ENCODE measurements around the gene SLC52A1.
"Not testable (repeated sequence)": the region's sequence is repeated elsewhere in the genome, so short reads cannot be mapped to it uniquely, and the experiment has no call there.

Gene SLC52A1

GRCh38 chr17:5031365-5032082, 3.7 kb downstream of the SLC52A1 start:
- DNase-seq (ENCODE audit: low read depth) = no peak

GRCh38 chr17:5030168-5030567, 5.1 kb downstream of the SLC52A1 start:
- not testable (repeated sequence) for DNase-seq (ENCODE audit: low read depth)

DNA sequence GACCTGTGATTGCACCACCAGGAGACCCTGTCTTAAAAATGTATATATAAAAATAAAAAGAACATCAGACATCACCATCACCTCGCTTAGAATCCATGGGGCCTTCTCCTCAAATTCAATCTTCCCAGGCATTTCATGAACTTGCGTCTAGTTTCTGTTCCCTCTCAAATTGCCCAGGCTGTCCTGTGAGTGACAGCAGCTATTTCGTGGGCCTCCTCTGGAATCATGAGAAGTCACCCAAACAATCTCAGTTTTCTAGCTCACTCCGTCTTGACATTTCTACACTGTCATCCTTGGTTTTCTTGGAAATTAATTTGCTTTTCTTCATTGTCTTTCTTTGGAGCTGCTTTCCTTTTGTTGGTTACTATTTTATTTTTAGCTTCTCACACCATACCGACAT, 7.3 kb downstream of the SLC52A1 start:
- DNase-seq (ENCODE audit: low read depth) = no peak

DNA sequence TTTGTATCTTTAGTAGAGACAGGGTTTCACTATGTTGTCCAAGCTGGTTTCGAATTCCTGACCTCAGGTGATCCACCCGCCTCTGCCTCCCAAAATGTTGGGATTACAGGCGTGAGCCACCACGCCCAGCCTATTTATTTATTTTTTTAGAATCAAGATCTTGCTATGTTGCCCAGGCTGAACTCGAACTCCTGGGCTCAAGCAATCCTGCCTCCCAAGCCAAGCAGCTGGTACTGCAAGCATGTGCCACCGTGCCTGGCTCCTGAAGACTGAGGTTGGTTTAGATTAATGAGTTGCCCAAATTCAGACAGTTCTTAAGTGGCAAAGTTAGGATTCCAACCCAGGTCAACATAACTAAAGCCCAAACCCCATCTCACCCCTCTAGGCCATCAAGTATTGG, 7.9 kb downstream of the SLC52A1 start:
- DNase-seq (ENCODE audit: low read depth) = no peak

- no peak for DNase-seq (ENCODE audit: low read depth)
Observed at GRCh38 chr17:5024604-5025003, 10.6 kb downstream of the SLC52A1 start.

GRCh38 chr17:5023588-5024147, 11.6 kb downstream of the SLC52A1 start:
- no peak for DNase-seq (ENCODE audit: low read depth)

DNA sequence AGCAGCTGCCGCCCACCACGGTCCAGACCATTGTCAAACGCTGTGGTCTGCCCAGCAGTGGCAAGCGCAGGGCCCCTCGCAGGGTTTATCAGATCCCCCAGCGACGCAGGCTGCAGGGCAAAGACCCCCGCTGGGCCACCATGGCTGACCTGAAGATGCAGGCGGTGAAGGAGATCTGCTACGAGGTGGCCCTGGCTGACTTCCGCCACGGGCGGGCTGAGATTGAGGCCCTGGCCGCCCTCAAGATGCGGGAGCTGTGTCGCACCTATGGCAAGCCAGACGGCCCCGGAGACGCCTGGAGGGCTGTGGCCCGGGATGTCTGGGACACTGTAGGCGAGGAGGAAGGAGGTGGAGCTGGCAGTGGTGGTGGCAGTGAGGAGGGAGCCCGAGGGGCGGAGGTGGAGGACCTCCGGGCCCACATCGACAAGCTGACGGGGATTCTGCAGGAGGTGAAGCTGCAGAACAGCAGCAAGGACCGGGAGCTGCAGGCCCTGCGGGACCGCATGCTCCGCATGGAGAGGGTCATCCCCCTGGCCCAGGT, 13.0 kb downstream of the SLC52A1 start:
- DNase-seq (ENCODE audit: low read depth) = no peak

DNA sequence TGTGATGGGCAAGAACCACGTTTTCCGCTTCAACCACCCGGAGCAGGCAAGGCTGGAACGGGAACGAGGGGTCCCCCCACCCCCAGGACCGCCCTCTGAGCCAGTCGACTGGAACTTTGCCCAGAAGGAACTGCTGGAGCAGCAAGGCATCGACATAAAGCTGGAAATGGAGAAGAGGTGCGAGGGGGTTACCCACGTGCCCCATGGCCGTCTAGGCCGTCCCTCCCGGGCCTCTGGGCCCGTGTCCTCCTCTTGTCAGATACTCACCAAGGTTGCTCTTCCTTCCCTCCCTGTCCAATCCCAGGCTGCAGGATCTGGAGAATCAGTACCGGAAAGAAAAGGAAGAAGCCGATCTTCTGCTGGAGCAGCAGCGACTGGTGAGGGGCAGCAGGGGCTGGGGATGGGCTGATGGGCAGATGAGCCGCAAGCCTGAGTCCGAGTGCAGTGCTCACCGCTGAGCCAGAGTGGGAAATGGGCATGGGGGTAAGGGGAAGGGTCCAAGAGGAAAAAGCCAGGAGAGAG, 14.7 kb downstream of the SLC52A1 start:
- DNase-seq (ENCODE audit: low read depth) = no peak

DNA sequence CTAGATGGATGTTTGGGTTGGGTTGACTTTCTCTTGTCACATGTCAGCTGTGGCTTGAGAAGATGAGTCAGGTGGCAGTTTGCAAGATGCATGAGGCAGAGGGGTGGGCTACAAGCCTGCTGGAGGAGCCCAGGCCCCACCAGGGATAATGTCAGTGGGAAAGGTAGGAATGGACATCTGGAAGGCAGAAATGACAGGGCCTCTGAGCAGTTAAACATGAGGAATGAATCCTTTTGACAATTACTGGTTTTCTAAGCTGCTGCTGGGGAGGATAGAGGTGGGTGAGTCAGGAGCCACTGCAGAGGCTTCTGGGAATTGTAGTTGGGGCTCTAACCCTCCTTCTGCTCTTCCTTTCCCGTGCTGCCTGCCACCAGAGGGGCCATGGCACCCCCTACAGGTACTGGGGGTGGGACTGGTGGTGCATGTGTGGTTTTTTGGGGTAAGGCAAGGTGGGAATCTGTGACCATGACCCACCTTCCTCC, 15.7 kb downstream of the SLC52A1 start:
- DNase-seq (ENCODE audit: low read depth) = no peak

GRCh38 chr17:5014357-5014756, 20.9 kb downstream of the SLC52A1 start:
- DNase-seq (ENCODE audit: low read depth) = no peak

- no peak for DNase-seq (ENCODE audit: low read depth)
Observed at GRCh38 chr17:5011928-5012327, 23.3 kb downstream of the SLC52A1 start.

- DNase-seq (ENCODE audit: low read depth) = no peak
Observed at GRCh38 chr17:5003214-5003867, 31.9 kb downstream of the SLC52A1 start.

DNA sequence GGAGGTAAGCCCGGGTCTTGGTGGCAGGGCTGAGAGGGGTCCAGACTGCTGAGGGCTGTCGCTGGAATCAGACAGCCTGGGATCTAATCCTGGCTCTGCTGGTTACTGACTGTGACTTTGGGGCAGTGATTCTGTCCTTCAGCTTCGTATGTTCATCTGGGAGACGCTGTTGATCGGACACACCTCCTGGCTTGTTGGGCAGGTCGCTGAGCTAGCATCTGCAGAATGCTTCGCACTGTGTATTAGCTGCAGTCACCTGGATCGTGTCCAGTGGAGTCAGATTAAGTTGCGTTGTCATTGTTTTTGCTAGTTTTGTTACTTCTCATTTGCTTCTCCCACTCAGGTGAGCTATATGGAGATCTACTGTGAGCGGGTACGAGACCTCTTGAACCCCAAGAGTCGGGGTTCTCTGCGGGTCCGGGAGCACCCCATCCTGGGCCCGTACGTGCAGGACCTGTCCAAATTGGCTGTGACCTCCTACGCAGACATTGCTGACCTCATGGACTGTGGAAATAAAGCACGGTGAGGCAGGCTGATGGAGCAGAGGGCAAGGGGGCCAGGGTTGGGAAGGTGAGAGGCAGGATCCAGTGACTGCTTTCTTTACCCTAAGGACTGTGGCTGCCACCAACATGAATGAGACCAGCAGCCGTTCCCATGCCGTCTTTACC, 33.0 kb downstream of the SLC52A1 start:
- no peak for DNase-seq (ENCODE audit: low read depth)

DNA sequence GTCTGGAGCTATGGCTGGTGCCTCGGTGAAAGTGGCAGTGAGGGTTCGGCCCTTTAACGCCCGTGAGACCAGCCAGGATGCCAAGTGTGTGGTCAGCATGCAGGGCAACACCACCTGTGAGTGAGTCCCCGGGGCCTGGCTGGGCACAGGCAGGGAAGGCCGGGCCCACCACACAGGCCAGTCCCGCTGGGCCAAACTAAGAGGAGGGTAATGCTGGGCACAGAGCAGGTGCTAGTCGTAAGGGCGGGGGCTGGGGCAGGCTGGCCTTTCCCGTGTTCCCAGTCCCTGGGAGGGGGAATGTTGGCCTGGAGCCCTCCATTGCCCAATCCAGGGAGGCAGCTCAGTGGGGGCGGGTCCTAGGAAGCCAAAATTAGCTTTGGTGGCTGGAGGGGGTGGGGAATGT, 35.0 kb downstream of the SLC52A1 start:
- no peak for DNase-seq (ENCODE audit: low read depth)

- DNase-seq (ENCODE audit: low read depth) = no peak
Observed at GRCh38 chr17:4999430-5000093, 35.7 kb downstream of the SLC52A1 start.

DNA sequence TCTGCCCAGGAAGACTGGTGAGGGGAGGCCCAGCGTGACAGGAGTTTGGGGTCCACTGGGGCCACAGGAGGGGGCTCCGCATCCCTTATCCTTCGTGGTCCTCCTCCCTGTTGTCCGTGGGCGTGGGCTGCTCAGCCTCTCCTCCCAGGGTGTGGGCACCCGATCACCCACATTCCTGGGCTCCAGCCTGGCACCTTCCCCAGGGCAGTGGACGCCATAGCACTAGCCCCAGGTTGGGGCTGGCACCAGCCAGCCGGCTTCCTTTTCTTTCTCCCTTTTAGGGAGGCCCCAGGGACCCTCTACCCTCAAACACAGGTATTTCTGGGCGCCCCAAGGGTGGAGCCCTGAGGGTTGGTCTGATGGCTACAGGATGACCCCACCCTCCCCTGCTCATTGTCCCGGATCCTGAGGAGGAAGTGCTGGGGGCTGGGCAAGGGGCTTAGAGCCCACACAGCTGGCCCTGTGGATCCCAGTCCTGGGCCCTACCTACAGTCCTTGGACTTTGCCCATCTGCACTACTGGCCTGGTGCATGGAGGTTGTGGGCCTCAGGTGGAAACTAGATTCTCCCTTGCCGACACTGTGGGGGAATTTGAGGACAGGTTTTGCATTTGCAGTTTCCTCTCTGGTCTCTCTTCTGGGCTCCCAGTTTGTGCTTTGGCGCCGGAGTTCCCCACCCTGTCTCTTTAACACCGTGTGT, 36.3 kb downstream of the SLC52A1 start:
- DNase-seq (ENCODE audit: low read depth) = no peak

DNA sequence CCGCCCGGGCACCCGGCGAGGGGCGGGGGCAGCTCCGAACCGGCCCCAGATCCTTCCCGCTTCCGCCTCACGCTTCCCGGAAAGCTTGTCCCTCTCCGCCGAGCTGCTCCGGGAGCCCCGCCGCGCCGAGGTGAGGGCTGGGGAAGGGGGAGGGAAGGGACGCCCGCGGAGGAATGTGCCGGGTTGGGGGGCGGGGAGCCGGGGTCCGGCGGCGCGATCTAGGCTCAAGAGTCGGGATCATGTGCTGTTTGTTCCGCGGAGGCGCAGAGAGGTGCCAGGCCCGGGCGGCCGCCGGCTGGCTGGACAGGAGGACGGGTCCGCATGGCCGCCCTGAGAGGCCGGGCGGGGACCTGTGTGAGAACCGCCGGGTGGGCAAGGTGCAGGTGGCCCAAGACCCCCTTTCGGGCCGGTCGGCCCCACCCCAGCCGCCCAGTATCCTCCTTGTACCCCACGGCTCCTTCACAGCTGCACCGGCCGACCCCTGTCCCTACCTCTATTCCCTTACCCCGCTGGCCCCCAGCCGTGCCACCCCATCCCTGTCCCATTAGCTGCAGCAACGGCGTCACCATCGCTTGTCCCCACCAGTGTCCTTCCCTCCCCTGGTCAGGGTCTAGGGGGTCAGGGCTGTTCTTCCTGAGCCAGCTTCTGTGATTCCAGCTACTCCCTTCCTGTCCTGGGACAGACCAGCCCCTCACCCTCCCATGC, 37.0 kb downstream of the SLC52A1 start:
- no peak for DNase-seq (ENCODE audit: low read depth)

- DNase-seq (ENCODE audit: low read depth) = peak; percentile 34
Observed at GRCh38 chr17:4997302-4998026, 37.8 kb downstream of the SLC52A1 start, which contains the start of the genes INCA1 and KIF1C. Gene INCA1, minus strand, starts transcription at chr17:4997522. Its CDS starts 3,085 bp downstream, at chr17:4994437. Gene KIF1C, plus strand, starts transcription at chr17:4997950. Its CDS starts 2,297 bp downstream, at chr17:5000247.

DNA sequence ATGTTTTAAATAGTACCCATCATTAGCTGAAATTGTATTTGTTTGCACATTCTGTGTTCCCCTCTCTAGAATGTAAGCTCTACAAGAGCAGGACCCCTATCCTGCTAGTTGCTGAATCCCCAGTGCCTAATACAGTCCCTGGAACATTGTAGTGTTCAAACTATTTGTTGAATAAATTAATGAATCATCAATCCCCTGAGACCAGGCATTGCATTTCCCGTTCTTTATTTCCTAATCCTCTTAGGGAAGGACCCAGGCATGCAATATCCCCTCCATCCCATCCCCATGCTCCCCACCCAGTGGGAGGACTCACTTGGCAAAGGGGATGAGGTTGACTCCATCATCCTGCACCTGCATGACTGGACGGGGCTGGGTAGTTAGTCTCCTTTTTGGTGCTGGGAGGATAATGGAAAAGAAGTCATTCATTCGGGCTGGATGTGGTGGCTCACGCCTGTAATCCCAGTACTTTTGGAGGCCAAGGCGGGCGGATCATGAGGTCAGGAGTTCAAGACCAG, 41.1 kb downstream of the SLC52A1 start:
- DNase-seq (ENCODE audit: low read depth) = no peak
